Inflammatory macrophage treated with lipopolysaccharide for 1 hour (primary cell): ENCODE measurements around the gene NUCB1.
"Not testable (repeated sequence)": the region's sequence is repeated elsewhere in the genome, so short reads cannot be mapped to it uniquely, and the experiment has no call there.

Experiments used
- DNase-seq, 2 donors: peaks; one replicate each; pipeline ENCODE4 v3.0.0-alpha.2; 2020 to 2022

NUCB1 gene

GRCh38 chr19:48906324-48906723 is 6.2 kb downstream of the NUCB1 start:
- no peak for DNase-seq

GRCh38 chr19:48907671-48908070 is 7.6 kb downstream of the NUCB1 start:
- peak; percentile 56 to 59 for DNase-seq

- DNase-seq = not testable (repeated sequence)
Observed at GRCh38 chr19:48909424-48910077, 9.4 kb downstream of the NUCB1 start.

- DNase-seq = no peak
Observed at GRCh38 chr19:48910803-48911202, 10.7 kb downstream of the NUCB1 start.

- peak in 1 of 2 donors; percentile 33 for DNase-seq
Observed at GRCh38 chr19:48913114-48913889, 13.2 kb downstream of the NUCB1 start.

GRCh38 chr19:48914181-48914580 is 14.1 kb downstream of the NUCB1 start:
- DNase-seq = no peak

- DNase-seq = no peak
Observed at GRCh38 chr19:48915757-48916156, 15.6 kb downstream of the NUCB1 start.

- no peak for DNase-seq
Observed at GRCh38 chr19:48918071-48918470, 18.0 kb downstream of the NUCB1 start.

- DNase-seq = no peak
Observed at GRCh38 chr19:48918801-48919247, 18.7 kb downstream of the NUCB1 start.

- not testable (repeated sequence) for DNase-seq
Observed at GRCh38 chr19:48919271-48919670, 19.2 kb downstream of the NUCB1 start.

- DNase-seq = no peak
Observed at GRCh38 chr19:48920949-48921348, 20.8 kb downstream of the NUCB1 start.

- no peak for DNase-seq
Observed at GRCh38 chr19:48921721-48922500, 21.8 kb downstream of the NUCB1 start.

GRCh38 chr19:48922548-48923490 is 22.7 kb downstream of the NUCB1 start:
- no peak for DNase-seq

GRCh38 chr19:48925240-48925843 is 25.2 kb downstream of the NUCB1 start:
- peak in 1 of 2 donors; percentile 57 for DNase-seq

- not testable (repeated sequence) for DNase-seq
Observed at GRCh38 chr19:48925890-48926289, 25.8 kb downstream of the NUCB1 start.

- DNase-seq = peak; percentile 89 to 99
Observed at GRCh38 chr19:48926909-48927308, 26.8 kb downstream of the NUCB1 start.

- DNase-seq = peak in 1 of 2 donors; percentile 29
Observed at GRCh38 chr19:48927692-48928091, 27.6 kb downstream of the NUCB1 start.

GRCh38 chr19:48928164-48929025 is 28.3 kb downstream of the NUCB1 start:
- no peak for DNase-seq

GRCh38 chr19:48933382-48933932 is 33.3 kb downstream of the NUCB1 start, which contains the start of gene DHDH:
TSS of gene DHDH (plus strand) at chr19:48933699. CDS start at chr19:48933722, 23 bp downstream.
- peak; percentile 65 to 69 for DNase-seq

GRCh38 chr19:48934837-48935236 is 34.7 kb downstream of the NUCB1 start:
- DNase-seq = no peak
